ENCODE results near the gene PTH1R.

PTH1R gene

DNA sequence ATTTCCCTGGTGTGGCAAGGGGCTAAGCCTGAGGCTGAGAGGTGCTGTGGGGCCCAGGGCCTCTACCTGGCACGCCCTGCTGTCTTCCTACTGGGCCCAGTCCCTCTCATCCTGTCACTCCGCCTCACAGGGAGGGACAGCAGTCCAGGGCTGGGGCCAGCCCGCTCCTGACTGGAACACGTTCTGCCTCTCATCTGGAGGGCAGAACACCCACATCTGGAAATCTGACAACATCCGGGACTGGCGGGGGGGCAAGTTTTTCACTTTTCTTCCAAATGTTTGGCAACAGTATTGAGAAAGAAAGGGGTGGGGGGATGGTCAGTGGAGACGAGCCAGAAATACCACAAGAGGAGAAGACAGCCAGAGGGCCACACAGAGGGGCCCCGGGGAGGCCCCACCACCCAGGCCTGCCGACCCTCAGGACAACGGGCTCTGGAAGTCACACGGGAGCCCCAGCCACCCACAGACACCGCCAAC is 12.5 kb upstream of the PTH1R start:
- DNase-seq, result no peak

GRCh38 chr3:46865546-46865945 is 12.0 kb upstream of the PTH1R start:
- no peak for DNase-seq

DNA sequence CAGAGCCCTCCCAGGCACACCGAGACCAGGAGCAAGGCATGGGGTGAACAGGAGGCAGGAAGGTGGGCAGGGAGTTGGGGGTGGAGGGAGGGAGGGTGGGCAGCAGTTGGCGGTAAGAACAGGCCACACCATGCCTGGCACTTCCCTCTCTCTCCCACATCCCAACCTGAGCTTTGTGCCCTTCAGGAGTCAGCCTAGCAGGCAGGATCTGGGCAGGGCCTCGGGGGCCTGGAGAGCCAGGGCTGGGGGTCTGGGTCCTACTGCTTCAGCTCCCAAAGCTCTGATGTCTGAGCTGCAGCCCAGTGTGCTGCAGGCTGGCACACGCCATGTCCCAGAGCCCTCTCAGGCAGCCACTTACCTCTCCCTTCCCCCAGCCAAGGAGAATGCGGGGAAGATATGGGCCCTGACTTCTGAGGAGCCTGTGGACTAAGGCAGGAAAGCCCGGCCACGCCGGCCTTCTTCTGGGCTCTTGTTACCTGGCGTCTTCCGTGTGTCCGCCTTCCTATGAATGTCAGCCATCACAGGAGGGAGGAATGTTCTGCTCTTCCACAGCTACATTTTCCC is 11.4 kb upstream of the PTH1R start:
- DNase-seq, result no peak

DNA sequence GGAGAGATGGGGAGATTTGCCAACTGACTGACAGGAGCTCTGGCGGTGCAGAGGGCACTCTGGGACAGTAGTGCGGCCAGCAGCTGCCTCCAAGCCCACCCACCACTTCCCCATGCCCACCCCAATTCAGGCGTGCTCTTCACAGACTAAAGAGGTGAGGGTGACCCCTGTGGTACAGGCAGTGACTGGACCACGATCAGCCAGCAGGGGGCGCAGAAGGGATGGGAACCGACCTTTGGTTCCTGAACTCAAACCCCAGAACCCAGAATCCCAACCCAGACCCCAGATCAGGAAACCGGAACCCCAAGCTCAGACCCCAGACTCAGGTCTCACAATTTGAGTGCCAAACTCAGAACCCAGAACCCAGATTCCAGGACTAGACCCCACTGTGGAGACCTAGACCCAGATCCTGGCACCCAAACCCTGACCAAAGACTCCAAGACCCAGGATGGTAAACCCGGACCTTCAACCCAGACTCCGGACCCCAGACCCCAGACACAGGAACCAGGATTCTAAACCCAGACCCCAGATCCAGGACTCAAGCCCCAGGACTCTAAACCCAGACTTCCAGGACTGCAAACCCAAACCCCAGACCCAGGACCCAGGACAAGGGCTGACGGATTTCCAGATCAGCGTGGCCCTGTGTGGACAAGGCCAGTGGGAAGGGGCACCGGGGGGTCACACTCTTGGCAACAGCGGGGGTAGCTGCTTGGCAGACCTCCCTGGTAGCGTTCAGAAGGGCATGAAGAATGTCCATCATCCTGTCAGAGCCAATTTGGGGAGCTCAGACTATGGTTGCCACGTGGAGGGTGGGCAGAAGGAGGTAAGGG is 10.6 kb upstream of the PTH1R start:
- peak; percentile 5 for DNase-seq

DNA sequence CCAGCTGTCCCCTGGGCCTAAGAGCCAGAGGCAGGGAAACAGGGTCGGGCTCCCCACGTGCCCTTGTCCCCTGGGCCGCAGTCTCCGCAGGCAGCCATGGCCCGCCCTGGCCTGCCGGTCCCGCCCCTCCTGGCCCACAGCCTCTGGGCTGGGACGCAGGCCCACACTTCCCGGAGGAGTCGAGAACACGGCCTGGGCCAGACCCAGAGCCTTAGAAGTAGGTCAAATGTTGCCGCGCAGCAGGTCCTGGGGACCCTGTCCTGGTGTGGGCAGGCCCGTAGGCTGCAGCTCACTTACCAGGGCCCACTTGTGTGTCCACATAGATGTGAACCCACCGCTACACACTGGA is 10.0 kb upstream of the PTH1R start:
- no peak for DNase-seq

DNA sequence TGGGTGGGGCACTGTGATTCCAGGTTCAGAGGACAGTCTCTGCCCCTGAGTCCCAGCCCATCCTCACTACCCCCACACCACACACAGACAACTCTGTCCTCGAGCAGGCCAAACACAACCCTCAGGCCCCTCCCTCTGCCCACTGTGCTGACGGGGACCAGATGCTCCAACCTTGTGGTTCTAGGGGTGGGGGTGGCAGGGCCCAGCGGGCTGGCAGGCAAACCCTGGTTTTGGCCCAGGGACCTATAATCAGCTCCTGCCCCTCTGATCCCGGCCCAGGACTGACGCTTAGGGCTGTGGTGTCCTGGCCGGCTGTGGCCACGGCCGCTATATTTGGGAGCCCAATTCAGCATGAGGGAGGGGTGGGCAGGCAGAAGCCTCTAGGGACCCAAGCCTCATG is 9.2 kb upstream of the PTH1R start:
- DNase-seq, result no peak

- DNase-seq, result no peak
Observed at GRCh38 chr3:46868948-46869347, 8.6 kb upstream of the PTH1R start.

DNA sequence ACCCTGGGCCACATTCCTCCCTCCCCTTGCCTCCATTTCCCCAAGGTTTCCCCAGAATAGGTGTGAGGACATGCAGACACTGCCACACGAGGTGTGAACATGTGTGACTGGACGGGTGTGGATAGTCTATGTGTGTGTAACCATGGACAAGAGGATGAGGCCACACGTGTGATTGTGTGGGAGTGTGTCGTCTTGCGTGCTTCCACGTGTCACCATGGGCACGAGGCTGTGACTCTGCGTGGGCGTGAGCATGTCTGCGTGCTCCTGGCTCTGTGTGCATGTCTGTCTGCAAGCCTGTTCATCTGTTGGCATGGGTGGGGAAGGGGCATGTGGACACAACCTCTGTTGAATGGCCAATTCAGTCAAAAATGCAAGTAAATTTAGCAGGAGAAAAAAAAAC is 8.1 kb upstream of the PTH1R start:
- DNase-seq, result no peak

DNA sequence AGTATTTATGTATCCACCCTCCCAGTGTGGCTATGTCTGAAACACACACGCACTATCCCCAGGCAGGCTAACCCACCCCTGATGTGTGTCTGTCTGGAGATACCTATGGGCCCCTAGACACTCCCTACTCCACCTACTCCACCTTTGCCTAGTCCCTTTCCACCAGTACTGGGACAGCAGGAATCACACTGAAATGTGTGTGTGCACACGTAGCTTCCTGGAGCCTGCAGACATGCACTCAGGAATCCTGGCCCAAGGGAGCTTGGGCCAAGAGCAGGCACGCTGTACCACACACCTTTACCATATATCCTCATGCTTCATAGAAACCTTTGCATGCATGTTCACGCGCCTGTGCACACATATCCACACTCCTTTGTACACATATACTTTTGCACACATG is 6.9 kb upstream of the PTH1R start:
- DNase-seq, result no peak

DNA sequence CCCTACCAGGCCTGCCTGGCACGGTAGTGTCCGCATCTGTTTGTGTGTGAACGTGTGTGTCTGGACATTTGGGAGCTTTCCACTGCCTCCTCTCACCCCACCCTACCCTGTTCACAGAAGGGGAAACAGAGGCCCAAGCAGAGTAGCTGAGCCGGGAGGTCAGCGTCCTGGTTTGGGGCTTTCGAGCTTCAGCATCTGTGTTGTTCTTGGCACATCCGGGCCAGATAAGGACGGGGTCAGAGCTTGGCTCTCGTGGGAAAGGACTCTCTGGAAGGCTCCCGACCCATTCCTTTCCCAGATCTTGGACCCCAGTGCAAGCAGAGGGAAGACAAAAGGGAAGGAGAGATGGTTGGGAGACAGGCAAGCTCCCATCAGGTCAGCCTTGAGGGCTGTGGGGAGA is 6.3 kb upstream of the PTH1R start:
- no peak for DNase-seq

- no peak for DNase-seq
Observed at GRCh38 chr3:46873521-46873920, 4.0 kb upstream of the PTH1R start.

DNA sequence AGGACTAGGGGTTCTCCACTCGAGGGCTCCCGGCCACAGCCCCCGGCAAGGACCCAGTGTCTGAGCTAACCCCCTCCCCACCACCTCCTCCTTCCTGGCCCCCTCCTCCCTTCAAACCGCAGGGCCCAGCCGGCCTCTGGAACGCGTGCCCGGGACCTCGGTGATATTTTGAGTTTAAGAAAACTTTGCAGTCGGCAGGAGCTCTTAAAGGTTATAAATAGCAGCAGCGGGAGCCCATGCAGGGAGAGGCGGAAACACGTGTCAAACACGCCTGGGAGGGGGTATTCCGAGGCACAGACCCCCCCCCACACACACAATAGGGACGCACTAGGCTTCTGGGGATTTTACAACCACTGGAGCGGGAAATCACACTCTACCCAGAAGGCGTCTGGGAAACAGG is 3.1 kb upstream of the PTH1R start:
- no peak for DNase-seq

GRCh38 chr3:46875560-46875959 is 2.0 kb upstream of the PTH1R start:
- DNase-seq, result no peak

DNA sequence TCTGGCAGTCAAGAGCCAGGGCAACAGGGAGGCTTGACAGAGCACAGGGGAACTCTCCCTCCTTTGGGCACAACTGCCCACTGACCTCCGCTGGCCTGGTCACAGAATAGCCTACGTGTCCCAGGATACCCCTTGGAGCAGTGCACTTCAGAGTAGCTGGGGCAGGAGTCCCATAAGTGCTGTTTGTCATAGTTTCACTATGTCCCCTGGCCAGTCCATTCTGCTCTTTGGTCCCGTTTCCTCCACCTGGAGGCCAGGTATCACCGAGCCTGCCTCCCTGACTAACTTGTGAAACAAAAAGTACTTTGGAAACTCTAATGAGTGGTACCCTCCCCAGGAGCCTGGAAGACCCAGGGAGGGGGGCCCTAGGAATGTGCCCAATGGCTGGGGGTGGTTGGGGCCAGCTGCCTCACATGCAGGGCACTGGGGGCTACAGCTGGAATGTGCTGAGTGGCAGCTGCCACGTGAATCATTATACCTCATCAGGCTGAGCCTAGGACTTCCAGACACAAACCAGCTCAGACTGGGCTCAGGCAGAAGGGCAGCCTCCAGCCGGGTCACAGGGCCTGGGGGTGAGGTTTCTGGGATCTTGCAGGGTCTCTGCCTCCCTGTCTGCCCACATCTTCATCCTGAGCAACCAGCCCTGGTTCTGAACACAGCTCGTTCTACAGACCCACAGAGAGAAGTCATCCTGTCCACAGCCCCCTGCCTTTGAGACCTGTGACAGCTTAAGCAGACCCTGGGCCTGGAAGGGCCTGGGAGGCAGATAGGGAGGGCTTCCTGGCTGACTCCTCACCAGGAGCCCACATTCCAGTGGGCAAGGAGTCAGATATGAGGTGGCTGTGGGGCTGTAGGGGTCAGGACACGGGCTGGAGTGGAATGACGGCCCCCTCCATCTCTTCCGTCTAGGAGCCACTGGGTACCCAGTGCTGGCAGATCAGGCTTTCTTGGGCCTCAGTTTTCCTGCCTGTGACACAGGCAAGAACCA is 914 bp upstream of the PTH1R start:
- no peak for DNase-seq

GRCh38 chr3:46878781-46879436 is 1.4 kb downstream of the PTH1R start:
- DNase-seq, result no peak

GRCh38 chr3:46880884-46881595 is 3.5 kb downstream of the PTH1R start:
- no peak for DNase-seq

DNA sequence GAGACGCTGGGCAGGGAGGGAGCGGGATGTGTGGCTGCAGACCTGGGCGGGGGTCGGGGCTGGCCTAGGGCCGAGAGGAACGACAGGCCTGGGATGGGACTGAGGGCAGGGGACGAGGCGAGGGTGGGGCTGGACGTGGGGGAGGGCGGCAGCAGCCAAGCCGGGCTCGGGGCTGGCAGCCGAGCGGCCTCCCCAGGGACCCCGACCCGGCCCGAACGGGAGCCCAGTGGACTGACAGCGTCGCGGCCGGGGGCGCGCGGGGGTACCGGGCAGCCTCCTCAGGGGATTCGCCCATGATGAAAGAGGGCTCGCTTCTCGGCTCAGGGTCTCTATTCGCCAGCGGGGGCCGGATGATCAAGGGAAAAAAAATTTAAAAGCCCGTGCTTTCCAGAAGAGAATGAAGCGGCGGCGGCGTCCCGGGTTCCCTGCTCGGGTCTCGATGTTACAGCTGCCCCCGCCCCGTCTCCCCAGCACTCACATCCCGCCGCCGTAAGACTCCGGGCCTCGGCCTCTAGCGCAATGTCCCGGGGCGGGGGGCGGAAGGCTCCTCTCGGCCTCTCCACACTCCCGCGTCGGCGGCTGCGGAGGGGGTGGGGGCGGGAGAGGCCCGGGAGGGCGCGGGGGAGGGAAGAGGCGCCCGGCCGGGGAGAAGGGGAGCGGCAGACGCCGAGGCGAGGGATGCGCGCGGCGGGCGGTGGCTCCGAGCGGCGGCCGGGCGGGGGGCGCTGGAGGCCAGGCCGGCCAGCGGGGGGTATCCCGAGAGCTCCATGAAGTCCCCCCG is 4.3 kb downstream of the PTH1R start:
- DNase-seq, result no peak

GRCh38 chr3:46882377-46883053 is 5.0 kb downstream of the PTH1R start:
- no peak for DNase-seq

- no peak for DNase-seq
Observed at GRCh38 chr3:46883054-46883829, 5.7 kb downstream of the PTH1R start.

- DNase-seq, result no peak
Observed at GRCh38 chr3:46883830-46884185, 6.3 kb downstream of the PTH1R start.
